NCI-H345 (cell line): ENCODE data around the gene DAPK1.
"Not testable (repeated sequence)": the region's sequence is repeated elsewhere in the genome, so short reads cannot be mapped to it uniquely, and the experiment has no call there.

ENCODE experiments used
- DNase-seq: peaks from one replicate; lab custom pipeline; 2025; lab: John Stamatoyannopoulos, UW

DAPK1 gene

DNA sequence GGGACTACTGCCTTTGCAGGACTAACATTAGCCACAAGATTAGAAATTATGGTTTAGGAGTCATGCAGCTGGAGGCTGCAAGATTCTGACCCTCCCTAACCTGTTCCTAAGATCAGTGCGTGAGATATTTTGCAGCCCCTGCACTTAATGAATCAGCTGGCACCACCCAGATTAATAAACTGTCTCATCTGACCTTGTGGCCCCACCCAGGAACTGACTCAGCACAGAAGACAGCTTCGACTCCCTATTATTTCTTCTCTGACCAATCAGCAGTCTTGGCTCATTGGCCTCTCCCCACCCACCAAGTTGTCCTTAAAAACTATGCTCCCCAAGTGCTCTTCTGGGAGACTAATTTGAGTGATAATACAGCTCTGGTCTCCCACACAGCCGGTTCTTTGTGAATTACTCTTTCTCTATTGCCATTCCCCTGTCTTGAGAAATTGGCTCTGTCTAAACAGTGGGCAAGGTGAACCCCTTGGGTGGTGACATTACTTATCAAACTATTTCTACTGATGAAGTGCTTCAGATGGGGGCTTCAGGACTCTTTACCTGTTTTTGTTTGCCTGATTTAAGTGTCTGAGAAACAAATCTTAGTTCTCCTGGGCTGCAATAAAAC lies 245.3 kb downstream of the DAPK1 start:
- DNase-seq, result no peak

DNA sequence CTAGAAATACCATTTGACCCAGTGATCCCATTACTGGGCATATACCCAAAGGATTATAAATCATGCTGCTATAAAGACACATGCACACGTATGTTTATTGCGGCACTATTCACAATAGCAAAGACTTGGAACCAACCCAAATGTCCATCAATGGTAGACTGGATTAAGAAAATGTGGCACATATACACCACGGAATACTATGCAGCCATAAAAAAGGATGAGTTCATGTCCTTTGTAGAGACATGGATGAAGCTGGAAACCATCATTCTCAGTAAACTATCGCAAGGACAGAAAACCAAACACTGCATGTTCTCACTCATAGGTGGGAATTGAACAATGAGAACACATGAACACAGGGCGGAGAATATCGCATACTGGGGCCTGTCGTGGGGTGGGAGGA lies 246.6 kb downstream of the DAPK1 start:
- not testable (repeated sequence) for DNase-seq

DNA sequence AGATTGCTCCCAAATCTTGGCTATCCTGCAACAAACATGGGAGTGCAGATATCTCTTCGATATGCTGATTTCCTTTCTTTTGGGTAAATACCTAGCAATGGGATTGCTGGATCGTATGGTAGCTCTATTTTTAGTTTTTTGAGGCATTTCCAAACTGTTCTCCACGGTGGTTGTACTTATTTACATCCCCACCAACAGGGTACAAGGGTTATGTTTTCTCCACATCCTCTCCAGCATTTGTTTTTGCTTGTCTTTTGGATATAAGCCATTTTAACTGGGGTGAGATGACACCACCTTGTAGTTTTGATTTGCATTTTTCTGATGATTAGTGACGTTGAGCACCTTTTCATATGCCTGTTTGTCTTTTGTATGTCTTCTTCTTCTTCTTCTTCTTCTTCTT lies 248.5 kb downstream of the DAPK1 start:
- DNase-seq, result no peak

DNA sequence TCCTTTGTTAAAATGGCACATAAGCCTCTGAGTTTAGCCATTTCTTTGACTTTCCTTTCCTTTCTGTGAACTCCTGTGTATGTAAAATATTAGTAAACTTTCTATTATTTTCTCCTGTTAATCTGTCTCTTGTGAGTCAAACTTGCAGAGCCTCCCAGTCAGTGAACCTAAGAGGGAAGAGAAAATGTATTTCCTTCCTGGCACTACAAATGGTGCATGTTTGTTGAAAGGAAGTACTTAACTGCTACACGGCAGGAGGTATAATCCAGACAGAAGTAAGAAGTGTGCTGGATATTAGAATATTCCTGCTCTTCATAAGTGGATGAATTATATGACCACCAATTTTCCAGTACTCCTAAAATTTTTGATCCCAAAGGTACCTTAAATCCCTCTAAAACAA lies 251.2 kb downstream of the DAPK1 start:
- no peak for DNase-seq

DNA sequence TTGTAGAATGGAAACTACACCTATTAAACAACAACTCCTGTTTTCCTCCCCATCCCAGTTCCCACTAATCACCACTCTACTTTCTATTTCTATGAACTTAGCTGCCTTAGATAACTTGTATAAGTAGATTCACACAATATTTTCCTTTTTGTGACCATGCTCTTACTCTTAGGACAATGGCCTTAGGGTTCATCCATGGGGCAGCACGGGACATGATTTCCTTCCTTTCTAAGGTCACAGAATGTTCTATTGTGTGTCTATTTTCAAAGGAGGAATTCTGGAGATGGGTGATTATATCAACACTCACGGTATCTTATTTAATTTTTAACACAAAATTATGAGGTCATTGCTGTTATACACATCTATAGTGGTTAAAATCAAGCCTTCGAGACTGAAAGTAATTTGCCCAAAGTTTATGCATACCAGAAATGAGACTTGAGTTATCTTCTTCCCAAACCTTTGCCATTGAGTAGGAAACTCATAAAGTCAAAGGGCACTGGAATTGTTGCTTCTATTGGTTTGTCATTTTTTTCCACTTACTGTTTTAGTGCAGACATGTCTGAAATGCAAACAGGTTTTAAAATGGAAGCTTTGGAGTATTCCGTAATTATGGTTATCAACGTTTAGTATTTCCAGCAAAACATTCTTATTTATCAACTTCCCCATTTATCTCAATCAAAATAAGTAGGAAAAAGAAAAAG lies 251.8 kb downstream of the DAPK1 start:
- no peak for DNase-seq

DNA sequence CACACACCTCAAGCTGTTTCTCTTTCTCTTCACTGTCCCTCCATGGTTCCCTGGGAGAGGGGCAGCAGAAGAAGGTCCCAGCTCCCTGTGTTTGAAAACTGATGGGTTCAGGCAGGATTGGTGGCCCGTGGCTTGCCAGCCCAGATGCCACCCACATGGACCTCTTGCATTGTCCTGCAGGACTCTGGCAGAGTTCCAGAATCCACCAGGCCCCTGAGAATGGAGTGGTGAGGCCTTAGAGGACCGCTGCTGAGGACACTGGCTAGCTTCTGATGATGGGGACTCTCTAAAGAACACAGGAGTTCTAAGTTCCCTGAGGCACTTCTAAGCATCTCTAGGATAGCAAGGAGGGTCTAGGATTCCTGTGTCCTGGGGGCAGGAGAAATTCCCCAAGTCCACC lies 253.1 kb downstream of the DAPK1 start:
- DNase-seq, result no peak

DNA sequence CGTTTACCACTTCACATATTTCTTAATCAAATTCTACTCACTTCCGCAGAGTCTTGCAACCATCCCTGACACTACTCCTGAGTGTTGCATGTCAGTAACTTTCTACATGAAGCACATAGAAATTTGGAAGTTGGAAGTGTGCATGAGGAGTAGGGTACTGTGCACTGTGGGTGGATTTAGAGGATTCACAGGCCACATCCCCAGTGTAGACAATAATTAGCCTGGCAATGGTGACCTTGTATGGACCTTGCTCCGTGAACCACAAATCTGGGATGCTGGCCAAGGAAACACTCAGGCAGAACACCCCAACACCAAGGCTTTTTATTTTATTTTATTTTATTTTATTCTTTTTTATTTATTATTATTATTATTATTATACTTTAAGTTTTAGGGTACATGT lies 253.8 kb downstream of the DAPK1 start:
- DNase-seq, result no peak

DNA sequence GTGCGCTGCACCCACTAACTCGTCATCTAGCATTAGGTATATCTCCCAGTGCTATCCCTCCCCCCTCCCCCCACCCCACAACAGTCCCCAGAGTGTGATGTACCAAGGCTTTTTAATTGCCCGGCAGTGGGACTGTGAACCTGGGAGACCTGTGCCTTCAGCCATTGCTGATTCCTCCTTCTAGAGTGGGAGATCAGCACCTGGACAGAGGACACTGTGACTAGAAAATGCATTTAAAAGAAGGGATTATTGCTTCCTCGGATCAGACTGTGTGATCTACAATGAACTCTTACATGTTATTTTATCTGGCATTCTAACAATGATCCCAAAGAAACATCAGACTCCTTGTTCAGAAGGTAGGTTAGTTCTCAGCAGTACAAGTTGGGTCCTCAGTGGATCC lies 254.2 kb downstream of the DAPK1 start:
- no peak for DNase-seq

DNA sequence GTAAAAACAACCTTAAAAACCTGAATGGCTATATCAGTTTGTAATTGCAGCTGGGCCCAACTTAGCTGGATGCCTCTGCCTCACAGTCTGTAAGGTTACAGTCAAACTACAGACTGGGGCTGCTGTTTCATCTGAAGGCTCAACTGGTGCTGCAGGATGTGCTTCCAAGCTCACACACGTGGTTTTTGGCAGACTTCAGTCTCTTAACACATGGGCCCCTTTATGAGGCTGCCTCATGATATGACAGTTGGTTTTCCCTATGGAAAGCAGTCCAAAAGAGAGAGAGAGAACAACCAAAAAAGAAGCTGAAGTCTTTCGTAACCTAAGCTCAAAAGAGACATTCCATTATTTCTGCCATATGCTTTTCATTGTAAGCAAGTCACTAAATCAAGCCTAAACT lies 255.6 kb downstream of the DAPK1 start:
- no peak for DNase-seq
